Fibroblast of the conjunctiva (primary cell): Measurements from ENCODE around the gene KLF4.
"Not testable (repeated sequence)": the region's sequence is repeated elsewhere in the genome, so short reads cannot be mapped to it uniquely, and the experiment has no call there.

Experiments used
- DNase-seq: peaks from one replicate; pipeline ENCODE4 v3.0.0-alpha.2; 2010; ENCODE audit warnings: low read depth

KLF4 gene

DNA sequence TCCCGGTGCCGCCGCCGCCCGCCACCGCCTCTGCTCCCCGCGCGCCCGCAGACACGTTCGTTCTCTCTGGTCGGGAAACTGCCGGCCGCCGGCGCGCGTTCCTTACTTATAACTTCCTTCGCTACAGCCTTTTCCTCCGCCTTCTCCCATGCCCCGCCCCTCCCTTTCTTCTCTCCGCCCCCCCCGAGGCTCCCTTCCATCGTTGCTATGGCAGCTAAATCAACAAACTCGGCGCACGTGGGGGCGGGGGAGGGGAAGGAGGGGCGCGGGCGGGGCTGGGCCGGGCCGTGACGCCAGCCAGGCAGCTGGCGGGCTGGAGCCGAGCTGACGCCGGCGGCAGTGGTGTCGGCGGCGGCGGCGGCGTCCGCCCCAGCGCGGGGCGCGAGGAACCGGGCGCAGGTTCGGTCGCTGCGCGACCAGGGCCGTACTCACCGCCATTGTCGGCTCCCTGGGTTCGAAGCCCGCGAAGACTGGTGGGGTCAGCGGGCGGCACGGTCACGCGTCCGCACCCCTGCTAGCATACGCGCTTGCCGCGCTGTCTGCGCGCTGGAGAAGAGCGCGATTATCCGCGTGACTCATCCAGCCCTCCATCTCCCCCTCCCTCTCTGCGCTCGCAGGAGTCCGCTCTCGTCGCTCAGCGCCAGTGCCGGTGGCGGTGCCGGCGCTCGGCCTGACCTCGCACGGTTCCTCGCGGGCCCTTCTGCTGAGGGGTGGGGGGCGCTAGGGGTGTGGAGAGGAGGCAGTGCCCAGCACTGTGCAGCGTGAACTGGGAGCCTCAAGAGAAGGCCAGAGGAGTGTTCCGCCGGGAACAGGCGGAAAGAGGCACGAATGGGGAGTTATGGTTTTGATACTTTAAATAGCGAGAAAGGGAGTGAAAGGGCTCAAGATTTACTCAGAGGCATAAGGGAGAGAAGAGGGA lies at the start of gene KLF4:
KLF4 (minus strand) TSS at position 83 of the 919 bp plus-strand sequence. CDS start 597 bp downstream, outside the sequence.
- DNase-seq: peak; percentile 92

DNA sequence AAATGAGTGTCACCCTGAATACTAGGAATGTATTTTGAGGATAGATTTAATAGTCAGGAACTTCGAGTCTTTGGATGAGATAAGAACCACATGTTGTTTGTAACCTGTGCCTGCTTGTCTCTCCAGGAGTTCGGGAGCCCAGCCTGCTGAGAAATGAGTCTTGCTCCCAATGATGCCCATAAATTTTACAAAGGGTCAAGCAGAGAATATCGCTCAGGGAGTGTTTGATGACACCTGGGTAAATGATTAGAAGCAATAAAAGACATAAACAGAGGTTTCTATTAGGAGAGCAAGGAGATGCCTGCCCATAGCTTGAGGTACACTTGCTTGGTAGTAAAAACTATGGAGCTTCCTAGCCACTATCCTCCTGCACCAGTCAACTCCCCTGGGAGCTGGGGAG lies 46.9 kb upstream of the KLF4 start:
- no peak for DNase-seq

- DNase-seq: no peak
These were observed 45.0 kb upstream of the KLF4 start for GRCh38 chr9:107534510-107535078.

DNA sequence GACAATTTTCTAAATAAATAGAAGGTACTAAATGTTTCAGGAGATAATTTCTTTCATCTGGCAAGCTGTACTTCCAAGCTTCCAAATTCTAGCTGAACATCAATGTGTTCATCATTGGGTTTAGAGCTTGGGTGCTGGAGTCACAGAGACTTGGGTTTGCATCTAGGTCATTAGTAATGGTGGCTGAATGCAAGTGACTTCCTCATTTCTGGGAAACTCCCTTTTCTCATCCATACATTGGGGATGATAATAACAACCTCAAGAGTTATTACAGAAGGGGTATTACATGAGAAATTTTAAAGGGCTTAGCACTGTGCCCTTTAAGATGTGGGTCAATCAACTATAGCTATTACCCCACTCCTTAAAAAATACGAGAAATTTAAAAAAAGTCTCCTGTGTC lies 41.1 kb upstream of the KLF4 start:
- DNase-seq: no peak

- DNase-seq: no peak
These were observed 39.1 kb upstream of the KLF4 start for GRCh38 chr9:107528686-107529085.

- no peak for DNase-seq
These were observed 34.0 kb upstream of the KLF4 start for GRCh38 chr9:107523539-107523938.

GRCh38 chr9:107520186-107520585 lies 30.6 kb upstream of the KLF4 start:
- no peak for DNase-seq

GRCh38 chr9:107518037-107518807 lies 28.7 kb upstream of the KLF4 start:
- no peak for DNase-seq

DNA sequence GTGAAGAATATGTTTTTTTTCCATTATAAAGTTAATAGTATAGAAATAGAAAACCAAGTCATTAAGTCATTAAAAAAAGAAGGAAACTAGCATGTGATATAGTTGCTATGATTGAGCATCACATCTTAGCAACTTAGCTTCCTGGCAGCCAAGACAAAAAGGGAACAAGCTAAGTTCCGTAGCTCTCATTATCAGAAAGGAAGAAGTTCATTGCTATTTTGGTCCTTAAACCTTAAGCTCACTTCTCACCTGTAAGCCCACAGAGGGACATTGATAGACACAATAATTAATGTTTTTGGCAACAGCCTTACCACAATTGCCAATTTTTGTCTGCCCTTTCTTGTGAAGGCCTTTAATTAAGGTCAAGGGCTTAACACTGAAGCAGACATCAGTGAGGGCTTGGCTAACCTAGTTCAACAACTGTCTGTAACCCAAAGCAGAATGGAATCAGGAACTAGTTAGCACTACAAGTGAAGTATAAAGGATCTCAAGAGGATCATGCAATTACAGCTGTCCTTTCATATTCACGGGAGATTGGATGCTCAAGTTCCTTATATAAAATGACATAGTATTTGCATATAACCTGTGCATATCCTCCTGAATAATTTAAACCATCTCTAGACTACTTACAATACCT lies 24.0 kb upstream of the KLF4 start:
- DNase-seq: no peak

DNA sequence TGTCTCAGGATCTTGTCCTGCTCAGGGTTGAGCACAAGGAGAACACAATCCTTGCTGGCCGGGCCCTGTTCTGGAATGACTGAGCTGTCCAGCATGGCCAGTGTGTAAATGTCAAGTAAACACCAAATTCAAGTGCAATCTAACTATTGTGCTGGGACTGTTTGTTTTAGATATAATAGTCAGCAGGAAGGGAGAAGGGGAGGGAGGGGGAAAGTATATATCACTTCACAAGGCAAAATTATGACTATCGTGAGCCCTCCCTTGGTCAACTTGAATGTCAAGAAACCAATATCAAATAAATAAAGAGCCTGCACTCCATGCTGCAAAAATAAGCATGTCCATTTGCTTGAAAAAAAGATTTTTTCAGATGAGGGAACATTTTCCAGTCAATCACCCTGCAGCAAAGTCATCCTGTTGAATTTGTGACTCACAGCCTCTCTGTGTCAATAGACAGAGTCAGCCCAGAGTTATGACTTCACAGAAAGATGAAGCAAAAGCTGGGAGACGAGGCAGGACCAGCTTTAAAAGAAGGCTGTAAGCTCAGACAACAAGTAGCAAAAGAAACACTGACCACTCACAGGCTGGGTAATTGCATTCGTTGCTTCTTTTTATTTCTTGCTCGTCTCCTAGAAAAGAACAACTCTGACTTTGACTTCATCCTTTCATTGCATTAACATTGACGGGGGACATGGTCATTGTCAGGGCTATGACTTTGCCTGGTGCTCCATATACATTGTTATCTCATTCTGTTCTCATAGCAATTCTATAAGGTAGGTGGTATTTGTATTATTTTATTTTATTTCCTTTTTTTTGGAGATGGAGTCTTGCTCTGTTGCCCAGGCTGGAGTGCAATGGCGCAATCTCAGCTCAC lies 15.3 kb upstream of the KLF4 start:
- DNase-seq: peak; percentile 67

GRCh38 chr9:107502464-107502863 lies 12.9 kb upstream of the KLF4 start:
- DNase-seq: no peak

GRCh38 chr9:107500421-107501200 lies 11.0 kb upstream of the KLF4 start:
- DNase-seq: not testable (repeated sequence)

DNA sequence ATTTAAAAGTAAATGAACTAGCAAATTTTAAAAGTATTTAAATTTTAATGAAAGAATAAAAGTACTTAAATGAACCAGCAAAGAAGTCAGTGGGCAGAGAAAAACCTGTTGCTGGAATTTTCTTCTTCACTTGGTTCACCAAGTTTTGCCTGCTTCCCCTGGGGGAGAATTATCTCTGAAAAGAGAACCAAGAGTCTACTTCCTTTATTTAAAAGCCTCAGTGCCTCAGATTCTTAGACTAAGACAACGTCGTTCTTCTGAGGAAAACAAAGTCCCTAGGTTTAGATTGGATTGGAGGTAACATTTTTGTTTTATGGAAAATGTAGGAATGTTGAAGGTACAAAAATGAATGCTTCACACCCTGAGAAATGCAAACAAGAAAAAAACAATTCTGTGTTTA lies 7.4 kb upstream of the KLF4 start:
- no peak for DNase-seq

GRCh38 chr9:107492381-107492970 lies 2.9 kb upstream of the KLF4 start:
- DNase-seq: no peak

GRCh38 chr9:107491081-107492053 lies 1.8 kb upstream of the KLF4 start:
- no peak for DNase-seq

DNA sequence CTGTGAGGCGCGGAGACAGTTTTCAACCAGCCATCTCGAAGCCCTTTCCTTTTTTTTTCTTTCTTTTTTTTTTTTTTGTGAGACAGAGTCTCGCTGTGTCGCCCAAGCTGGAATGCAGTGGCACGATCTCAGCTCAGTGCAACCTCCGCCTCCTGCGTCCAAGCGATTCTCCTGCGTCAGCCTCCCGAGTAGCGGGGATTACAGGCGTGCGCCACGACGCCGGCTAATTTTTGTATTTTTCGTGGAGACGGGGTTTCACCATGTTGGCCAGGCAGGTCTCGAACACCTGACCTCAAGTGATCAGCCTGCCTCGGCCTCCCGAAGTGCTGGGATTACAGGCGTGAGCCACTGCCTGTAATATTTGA lies 1.0 kb upstream of the KLF4 start:
- DNase-seq: not testable (repeated sequence)

- no peak for DNase-seq
These were observed 360 bp downstream of the KLF4 start for GRCh38 chr9:107489144-107489673.

GRCh38 chr9:107488375-107489143 lies 1.0 kb downstream of the KLF4 start:
- DNase-seq: no peak
